GM04504 (cell line): ENCODE measurements around the gene ZFP92.
A peak's percentile ranks its signal among the peaks of the same experiment; 100 is the strongest.
"Not testable (repeated sequence)": the region's sequence is repeated elsewhere in the genome, so short reads cannot be mapped to it uniquely, and the experiment has no call there.

Experiments used
- DNase-seq: peaks from one replicate; pipeline ENCODE4 v3.0.0-alpha.2; 2012; ENCODE audit warnings: low read depth

Gene ZFP92, protein sequence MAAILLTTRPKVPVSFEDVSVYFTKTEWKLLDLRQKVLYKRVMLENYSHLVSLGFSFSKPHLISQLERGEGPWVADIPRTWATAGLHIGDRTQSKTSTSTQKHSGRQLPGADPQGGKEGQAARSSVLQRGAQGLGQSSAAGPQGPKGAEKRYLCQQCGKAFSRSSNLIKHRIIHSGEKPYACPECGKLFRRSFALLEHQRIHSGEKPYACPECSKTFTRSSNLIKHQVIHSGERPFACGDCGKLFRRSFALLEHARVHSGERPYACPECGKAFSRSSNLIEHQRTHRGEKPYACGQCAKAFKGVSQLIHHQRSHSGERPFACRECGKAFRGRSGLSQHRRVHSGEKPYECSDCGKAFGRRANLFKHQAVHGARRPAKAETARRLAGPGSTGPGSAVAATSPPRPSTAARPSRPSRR

DNA sequence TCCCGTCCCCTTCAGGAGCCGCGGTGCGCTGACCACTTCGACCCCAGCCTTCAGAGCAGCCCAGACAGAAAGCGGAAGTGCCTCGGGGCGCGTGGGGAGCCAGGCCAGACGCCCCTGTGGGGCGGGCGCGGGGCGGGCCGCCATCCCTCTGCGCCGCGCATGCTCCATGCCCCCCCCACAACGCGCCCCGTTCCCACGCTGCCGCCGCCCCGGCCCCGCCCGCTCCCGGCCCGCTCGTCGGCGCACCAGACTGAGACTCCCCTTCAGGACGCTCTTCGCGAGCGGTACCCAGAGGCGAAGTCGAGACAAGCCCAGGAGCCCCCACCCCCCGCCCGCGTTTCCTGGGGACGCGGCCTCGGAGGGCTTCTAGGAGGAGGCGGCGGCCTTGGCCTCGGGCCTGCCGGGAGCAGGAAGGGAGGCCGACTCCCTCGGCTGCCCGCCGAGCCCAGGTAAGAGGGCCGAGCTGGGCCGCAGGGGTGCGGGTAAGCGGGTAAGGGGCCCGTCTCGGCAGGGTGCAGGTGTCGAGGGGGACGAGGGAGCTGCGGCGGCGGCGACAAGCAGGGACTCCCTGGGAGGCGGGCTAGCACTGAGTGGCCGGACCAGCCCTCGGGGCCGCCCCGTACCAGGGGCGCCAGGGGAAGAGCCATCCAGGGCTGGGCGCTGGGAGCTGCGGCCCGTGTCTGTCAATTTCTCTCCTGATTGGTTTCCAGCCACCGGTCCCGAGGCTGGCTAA is at the start of gene ZFP92:
Gene ZFP92, plus strand, starts transcription at position 218 of the 733 bp plus-strand sequence. CDS start 6,851 bp downstream, outside the sequence.
- no peak for DNase-seq

DNA sequence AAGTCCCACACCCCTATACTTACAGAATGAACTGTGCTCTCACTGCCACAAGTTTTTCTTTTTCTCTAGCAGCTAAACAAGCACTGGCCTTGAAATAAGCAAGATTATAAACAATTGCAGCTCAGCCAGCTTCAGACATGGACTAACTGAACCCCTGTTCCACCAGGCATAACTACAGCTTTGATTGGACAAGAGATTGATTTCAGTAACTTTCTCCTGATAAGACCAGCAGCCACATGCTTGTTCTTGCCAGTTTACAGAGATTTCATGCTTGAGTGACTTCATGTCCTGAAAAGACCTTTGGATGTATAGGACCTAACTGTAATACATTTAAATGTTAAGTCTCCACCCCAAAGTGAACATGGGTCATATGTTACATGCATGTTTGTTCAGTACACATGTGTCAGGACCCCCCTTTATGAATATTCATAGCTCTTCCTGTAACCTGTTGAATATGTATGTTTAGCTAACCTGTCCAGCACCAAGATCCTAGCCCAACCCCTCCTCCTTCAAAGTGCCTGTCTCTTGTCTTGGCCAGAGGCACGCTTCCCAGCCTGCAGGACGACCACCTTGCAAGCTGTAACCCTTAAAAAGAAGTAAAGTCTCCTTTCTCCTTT is 49.4 kb upstream of the ZFP92 start:
- DNase-seq, result no peak

DNA sequence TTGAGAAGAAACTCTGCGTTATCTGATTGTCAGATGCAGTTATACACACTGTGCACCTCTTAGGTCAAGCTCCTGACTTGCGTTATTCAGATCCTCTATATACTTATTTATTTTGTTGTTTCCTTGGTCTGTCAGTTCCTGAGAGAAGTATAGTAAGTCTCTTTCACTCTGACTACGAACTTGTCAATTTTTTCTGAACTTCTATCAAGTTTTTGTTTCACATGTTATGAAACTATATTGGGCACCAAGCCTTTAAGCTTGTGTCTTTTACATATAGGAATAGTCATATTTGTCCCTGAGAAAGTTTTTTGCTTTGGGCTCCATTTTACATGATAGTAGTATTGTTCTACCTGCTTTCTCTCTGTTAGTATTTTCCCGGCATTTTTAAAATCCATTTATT is 45.6 kb upstream of the ZFP92 start:
- no peak for DNase-seq

DNA sequence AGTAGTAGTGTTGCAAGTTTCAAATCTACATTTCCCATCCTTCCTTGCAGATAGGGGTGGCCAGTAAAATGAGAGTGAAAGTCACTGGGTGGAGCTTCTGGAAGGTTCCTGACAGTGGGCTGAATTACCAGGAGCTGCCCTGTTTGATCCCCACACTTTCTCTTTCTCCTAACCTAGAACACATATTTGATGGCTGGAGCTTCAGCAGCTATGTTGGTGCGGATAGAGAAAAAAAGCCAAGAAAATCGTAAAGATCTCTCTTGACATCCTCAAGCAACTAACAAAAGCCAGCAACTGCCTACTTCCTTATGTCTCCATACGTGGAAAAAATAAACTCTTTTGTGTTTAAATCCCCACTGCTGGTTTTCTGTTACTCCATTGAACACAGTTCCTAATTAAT is 45.2 kb upstream of the ZFP92 start:
- DNase-seq, result no peak

DNA sequence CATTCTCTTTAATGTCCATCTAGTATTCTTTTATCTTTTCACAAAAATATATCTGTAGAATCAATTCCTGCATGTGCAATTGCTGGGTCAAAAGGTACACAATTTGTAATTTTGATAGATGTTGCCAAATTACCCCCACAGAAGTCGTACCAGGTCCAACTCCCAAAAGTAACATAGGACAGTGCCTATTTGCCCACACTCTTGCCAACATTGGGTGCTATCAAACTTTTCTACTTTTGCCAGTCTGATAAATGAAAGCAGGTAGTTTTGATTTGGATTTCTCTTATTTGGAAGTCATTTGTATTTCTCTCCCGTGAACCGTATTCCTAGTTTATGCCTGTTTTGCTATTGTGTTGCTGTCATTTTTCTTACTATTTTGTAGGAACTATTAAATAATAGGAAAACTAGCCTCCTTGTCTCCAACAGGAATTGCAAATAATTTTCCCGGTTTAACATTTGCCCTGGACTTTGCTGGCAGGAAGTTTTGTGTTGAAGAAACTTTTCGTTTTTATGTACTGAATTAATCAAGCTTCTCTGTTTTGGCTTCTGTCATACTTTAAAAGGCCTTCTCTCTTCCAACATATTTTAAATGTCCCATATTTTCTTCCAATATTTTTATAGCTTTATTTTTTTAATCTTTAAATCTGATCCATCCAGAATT is 44.3 kb upstream of the ZFP92 start:
- DNase-seq, result no peak

DNA sequence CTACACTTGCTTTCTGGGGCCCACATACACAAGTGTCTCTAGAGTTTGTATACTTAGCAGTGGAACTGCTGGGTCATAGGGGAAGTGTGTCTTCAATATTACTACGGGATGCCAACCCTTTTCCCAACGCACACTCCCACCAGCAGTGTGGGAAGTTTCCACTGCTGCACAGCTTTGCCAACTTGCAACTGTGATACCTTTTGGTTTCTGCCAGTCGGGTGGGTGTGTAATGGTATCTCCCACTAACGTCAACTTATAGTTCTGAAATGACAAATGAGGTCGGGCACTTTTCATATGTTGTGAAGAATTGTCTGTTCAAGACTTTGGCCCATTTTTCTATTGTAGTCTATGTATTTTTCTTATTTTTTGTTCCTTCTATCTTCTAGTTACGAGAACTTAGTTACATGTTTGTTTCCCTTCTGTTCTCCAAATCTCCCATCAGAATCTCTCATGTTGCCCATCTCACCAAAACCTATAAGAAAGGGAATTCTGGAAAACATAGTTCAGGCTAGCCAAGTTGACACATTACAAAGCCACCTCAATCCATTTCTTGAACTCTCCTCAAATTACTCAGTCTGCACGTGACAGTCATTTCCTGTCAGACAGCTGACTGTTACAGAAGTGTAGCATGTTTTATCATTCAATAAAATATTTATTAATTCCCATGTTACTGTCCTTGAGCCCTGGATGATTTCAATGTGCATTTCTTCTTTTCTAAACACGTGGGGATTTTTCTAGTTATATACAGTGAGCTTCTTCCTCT is 40.8 kb upstream of the ZFP92 start:
- no peak for DNase-seq

DNA sequence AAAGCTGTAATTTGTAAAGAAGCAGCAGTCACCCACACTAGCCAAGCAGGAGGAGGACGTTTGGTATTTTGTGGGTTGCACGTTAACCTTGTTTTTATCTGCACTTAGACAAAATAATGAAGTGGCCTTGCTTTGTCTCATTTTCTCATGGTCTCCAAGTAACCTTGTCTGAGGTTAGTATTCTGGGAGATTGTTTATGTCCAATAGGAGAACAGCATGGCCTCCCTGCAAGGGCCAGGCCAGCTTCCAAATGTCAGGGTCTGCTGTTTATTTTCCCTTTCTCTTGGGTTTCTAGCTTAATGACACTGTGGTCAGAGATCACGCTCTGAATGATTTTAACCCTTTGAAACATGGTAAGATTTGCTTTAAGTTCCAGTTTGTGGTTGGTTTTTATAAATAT is 40.0 kb upstream of the ZFP92 start:
- DNase-seq, result no peak

DNA sequence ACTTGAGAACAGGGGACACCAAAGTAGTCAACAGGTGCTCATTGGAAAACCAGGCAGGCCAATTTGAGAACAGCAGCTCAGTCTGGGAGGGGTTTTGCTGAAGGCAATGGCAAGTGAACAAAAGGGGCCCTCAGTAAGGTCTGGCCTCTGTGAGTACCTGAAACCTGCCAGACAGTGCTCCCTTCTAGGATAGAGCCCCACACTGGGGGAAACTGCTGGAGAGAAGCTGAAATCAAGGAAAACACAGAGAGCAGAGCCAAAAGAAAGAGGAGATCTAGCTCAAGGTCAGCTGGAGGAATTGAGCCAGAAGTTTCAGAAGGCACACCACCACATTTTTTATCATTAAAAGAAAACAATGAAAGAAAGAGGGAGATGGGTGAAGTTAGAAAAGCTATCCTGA is 38.3 kb upstream of the ZFP92 start:
- DNase-seq, result no peak

DNA sequence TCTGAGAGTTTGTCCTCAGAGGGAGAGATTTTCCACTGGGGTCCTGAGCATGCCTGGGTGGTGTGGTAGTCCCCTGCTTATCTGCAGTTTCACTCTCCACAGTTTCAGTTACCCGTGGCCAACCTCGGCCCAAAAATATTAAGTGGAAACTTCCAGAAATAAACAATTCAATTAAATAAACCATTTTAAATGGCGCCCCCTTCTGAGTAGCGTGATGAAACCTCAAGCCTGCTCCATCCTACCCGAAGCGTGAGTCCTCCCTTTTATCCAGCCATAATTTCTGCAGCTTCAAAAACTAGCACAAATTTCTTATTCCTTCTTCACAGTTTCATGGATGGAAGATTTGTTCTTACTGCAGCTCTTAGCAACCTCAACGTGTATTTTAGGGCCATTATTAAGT is 36.8 kb upstream of the ZFP92 start:
- DNase-seq, result no peak

DNA sequence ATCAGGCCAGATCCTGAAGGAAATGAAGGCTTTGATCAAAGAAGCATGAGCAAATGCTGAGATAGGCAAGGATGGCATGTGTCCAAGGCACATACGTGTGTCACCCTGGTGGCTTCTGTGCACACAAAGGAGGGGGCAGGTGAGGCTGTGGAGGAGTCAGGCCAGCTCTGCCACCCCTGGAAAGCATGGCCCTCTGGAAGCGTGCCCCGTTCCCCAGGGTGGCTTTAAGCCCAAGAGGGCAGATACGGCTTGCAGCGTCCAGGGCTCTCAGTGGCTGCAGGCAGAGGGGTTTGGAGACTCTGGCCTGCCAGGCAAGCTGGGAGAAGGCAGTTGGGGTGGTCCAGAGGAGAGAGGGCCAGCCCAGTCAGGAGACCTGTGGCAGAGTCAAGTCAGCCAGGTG is 35.7 kb upstream of the ZFP92 start:
- DNase-seq, result no peak

DNA sequence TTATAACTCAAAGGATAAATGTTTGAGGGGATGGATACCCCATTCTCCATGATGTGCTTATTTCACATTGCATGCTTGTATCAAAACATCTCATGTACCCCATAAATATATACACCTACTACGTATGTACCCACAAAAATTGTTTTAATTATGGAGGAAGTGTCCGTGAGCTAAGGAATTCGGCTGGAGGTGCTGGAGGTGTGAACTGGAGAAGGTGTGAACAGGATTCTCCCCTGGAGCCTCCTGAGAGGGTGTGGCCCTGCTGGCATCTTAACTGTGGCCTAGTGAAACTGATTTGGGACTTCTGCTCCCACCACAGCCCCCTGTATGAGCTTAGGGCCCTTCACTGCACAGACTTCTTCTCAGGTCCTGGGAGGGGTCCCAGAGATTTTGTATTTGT is 33.5 kb upstream of the ZFP92 start:
- no peak for DNase-seq

DNA sequence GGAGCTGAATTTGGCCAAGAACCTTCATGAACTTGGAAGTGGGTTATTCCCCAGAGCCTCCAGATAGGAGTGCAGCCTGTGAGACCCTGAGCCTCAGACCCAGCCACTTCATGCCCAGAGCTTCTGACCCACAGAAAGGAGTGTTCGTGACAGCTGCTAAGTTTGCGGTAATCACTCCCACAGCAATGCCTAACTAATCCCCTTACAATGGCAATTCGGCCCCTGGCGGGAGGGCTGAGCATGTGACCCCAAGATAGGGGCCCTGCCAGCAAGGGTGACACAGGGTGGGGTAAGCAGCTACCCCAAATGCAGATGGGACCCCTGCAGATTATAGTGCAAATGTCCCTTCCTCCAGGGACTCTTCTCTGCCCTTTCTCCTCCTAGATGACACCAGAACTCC is 32.7 kb upstream of the ZFP92 start:
- DNase-seq, result no peak

DNA sequence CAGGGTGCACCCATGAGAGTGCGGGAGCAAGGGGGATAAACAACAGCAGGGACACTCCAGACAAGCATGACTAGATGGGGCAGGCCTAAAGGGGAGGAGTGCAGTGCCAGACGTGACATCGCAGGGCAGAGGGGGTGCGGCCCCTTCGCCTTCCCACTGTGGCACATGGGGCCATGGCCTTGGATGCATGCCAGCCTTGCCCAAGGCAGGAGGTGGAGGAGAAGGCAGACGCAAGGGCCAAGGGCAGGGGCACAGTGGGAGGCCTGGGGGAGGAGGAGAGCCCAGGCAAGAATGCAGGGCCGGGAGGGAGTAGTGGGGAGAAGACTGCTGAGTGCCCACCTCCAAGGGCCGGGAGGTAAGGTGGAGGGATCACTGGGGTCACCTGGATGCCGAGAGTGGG is 31.8 kb upstream of the ZFP92 start:
- DNase-seq, result no peak

DNA sequence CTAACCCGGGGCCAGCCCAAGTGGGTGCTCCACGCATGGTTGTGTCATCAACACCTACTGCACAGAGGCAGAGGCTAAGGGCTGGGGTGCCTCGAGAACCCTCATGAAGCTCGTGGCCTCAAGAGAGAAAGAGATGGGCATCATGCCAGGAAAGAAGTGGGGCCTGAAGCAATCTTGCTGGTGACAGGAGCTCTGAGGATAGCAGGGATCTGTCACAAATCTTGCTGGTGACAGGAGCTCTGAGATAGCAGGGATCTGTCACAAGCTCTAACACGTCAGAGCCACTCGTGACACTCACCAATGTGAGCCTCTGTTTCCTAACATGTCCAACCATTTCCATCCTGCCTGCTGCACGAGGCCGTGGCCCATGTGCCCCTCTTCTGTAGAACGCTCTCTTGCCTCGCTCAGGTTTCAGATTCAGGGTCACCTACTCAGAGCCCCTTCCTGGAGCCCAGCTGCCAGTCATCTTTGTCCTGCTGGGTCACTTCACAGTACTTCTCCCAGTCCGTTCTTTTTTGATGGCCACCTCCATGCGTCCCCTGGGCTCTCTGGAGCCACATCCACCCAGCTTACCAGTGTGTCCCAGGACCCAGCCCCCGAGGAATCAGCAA is 31.2 kb upstream of the ZFP92 start:
- DNase-seq, result no peak

DNA sequence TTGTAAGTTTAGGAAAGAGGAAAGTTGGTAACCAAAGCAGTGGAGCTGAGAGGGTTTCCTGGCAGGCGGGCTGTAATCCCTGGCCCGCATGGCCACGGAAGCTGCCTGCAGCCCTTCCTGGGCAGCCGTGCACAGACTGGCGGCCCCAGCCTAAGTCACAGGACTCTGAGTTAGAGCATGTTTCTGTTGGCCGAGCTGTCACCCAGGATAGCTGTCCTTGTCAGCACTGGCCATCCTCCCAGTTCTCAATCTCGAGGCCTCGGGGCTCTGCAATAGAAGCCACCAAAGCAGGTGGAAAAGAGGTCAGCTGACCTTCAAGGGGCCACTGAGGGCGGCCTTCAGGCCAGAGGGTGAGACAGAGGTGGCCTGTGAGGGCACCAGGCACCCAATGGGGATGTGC is 30.6 kb upstream of the ZFP92 start:
- no peak for DNase-seq

DNA sequence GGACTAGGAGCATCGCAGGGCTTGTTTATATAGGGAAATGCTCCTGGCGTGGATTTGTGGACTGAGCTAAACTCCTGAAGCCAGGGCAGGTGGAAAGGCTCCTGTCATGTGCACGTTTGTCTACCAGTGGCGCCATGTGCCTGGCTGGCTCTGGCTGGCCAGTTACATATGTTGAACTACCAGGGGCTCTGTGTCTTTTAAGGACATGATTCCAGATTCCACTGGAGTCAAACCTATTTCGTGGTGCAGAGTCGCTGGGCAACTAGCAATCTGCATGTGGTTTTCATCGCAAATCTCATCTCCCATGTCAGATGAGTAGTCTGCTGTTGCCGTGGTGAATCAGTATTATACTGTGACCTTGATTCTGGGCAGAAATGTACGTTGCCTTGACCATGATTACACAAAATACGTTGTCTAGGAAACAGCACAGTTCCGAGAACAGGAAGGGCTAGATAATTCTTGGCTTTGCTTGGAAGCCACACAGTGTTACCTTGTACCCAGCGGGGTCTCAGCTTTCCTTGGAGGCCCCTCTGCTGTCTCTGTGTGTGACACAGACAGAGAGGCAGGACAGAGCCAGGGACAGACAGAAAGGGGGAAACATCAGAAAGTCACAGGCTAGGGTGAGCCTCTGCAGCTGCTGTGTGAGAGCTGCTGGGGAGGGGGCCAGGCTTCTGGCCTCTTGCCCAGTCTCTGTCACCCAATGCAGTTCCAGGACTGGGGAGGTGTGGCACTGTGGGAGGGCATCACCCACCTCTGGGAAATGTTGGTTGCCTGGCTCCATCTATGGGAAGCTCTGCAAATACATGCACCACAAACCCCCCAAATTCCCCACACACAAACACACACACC is 29.4 kb upstream of the ZFP92 start:
- DNase-seq, result peak; percentile 59

DNA sequence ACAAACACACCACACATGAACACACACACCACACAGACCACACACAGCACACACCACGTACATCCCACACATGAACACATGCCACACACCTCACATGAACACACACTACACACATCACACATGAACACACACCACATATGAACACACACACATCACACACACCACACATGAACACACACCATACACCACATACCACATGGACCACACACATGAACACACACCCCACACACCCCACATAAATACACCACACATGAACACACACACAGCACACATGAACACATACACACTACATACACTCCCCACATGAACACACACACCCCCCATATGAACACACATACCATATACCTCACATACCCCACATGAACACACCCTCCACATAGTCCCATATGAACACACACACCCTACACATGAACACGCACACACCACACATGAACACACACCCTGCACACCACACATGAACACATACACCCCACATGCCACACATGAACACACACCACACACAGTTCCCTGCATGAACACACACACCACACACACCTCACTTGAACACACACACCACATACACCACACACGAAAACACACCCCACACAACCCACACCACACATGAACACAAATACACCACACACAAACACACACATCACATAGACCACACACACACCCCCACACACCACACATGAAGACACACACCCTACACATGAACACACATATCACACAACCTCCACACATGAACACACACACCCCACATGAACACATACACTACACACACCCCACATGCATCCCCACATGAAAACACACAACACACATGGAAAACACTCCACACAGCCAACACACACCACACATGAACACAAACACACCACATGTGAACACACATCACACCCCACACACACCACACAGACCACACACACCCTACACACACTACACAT is 28.4 kb upstream of the ZFP92 start:
- no peak for DNase-seq

DNA sequence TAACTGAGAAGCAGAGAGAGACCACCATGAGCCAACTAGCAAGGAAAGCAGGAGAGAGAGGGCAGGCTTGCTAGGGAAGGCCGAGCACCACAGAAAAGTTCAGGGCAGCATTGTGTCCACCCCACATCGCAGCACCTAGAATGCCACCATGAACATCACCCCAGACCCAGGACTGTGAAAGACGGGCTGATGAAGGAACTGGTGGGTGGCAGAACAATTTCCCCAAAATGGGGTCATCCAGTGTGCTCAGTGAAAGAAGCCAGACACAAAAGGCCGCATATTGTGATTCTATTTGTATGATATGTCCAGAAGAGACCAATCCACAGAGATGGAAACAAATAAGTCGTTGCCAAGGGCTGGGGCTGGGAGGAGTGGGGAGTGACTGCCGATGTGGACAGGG is 26.9 kb upstream of the ZFP92 start:
- DNase-seq, result no peak

DNA sequence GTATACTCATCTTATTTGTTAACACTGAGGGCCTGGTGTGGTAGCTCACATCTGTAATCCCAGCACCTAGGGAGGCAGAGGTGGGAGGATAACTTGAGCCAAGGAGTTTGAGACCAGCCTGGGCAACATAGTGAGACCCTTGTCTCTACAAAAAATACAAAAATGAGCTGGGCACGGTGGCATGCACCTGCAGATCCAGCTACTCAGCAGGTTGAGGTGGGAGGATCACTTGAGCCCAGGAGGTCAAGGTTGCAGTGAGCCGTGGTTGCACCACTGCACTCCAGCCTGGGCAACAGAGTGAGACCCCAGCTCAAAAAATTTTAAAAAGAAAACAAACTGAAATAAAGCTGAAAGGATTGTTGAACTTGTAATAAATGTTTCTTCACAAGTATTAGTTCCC is 26.3 kb upstream of the ZFP92 start:
- not testable (repeated sequence) for DNase-seq
